ENCODE measurements around the gene CLCN7. TPM values are rescaled to one million over a fixed set of nuclear protein-coding genes. Genes with fewer than 3 reads are reported as not detected.

The CLCN7 gene
- total and polyA plus RNA-seq, 2 of the 8 experiments (the other 6 are each of a cell fraction or from before 2014, with no cell fraction given), result 38.6 to 81.5 TPM

GRCh38 chr16:1454561-1454960, 20.3 kb downstream of the CLCN7 start (continued):
- TF ChIP-seq CHD7 (IDR thresholded peaks at IDR 0.05; ENCODE audit: insufficient replicate concordance, low read length) (no peak), USF2 (IDR thresholded peaks at IDR 0.05; ENCODE audit: low read length) (no peak), JUND (IDR thresholded peaks at IDR 0.05; ENCODE audit: low read length) (no peak), YY1 (IDR thresholded peaks at IDR 0.05; ENCODE audit: low read depth, low read length) (no peak), CREB1 (IDR thresholded peaks at IDR 0.05) (no peak), ATF2 (IDR thresholded peaks at IDR 0.05; ENCODE audit: low read length) (no peak), CHD2 (IDR thresholded peaks at IDR 0.05; ENCODE audit: low read length) (no peak), HDAC2 (IDR thresholded peaks at IDR 0.05; ENCODE audit: borderline replicate concordance in 1 of 2, low read depth in 2 of 2, low read length in 2 of 2) (no peak), GABPA (IDR thresholded peaks at IDR 0.05; ENCODE audit: borderline replicate concordance, insufficient read depth, low read length) (no peak)
